ENCODE results near the gene KRTAP11-1. TPM values are rescaled to one million over a fixed set of nuclear protein-coding genes. Genes with fewer than 3 reads are reported as not detected.

The KRTAP11-1 gene, protein sequence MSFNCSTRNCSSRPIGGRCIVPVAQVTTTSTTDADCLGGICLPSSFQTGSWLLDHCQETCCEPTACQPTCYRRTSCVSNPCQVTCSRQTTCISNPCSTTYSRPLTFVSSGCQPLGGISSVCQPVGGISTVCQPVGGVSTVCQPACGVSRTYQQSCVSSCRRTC
- not detected for polyA plus RNA-seq (2013, experiment 1 of 2)
- not detected for polyA plus RNA-seq (2013, experiment 2 of 2)

DNA sequence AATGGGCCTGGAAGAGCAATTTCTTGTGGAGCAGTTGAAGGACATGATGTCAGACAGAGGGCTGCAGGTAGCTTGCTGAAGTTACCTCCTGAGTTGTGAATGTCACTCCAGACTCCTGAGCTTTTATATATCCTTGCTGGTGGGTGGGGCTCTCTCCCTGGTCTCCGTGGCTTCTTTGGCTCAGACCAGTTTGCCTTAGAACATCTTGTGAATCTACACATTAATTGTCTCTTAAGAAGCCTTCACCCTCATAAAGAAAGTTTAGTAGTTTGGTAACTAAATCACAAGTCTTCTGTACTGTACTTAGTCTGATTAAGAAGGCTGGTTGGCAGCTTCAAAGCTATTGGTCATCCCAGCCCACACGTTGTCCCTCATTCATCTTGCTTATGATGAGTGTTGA, at the start of gene KRTAP11-1:
TSS of gene KRTAP11-1 (minus strand) at position 101 of the 400 bp plus-strand sequence. CDS start at position 45, 56 bp downstream.
- no peak within 1 kb of the TSS for H3K27ac ChIP-seq (ENCODE audit: low read depth, low read length)
- H3K4me1 ChIP-seq (ENCODE audit: insufficient read depth, low read length): no peaks in the 10 kb centered on the region
- WGBS: 91% methylated on average over 2 of the region's 2 CpGs
- no peaks in the 10 kb centered on the region for H3K27me3 ChIP-seq (ENCODE audit: insufficient read depth, low read length)
- H3K36me3 ChIP-seq (ENCODE audit: insufficient read depth, low read length): no peaks in the 10 kb centered on the region
- no peak within 1 kb of the TSS for H3K9ac ChIP-seq (ENCODE audit: low read depth, low read length)
- H3K4me3 ChIP-seq (ENCODE audit: low read length): no peak within 1 kb of the TSS
- H3K9me3 ChIP-seq (ENCODE audit: insufficient read depth, low read depth, low read length): no peaks in the 10 kb centered on the region

DNA sequence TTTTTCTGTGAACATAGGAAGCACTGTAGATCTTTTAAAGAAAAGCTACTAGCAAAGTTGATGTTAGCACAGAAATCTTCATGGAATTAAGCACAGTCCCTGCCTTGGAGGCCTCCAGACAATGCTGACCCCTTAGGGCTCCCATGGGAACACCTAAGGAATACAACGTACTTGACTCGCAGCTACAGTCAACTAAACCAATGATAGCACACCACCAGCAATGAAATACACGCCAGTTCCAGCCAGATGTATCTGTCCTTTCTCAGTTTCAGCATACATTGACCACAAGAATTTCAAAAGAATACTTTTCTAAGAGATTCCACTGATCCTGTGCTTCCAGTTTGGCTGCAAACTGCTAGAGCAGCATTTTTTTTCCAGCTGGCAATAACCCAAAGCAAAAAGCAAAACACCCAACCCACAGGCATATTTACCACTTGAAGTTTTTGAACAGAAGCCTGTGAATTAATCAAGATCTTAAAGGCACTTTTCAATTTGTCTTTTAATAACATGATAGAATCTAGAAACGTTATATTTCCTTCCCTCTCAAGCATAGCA, 42.8 kb upstream of the KRTAP11-1 start:
- Histone ChIP-seq H3K9me3 (ENCODE audit: insufficient read depth, low read depth, low read length) (0 out of 2 replicates have a peak, but pooled peaks cover 2% of the 10 kb centered on the region), H3K27ac (ENCODE audit: low read depth, low read length) (no peak overlapping the region), H3K9ac (ENCODE audit: low read depth, low read length) (no peak overlapping the region), H3K36me3 (ENCODE audit: insufficient read depth, low read length) (no peaks in the 10 kb centered on the region), H3K4me1 (ENCODE audit: insufficient read depth, low read length) (no peaks in the 10 kb centered on the region), H3K4me3 (ENCODE audit: low read length) (no peak overlapping the region), H3K27me3 (ENCODE audit: insufficient read depth, low read length) (no peaks in the 10 kb centered on the region)
- 90% methylated on average over 3 of the region's 4 CpGs for WGBS

DNA sequence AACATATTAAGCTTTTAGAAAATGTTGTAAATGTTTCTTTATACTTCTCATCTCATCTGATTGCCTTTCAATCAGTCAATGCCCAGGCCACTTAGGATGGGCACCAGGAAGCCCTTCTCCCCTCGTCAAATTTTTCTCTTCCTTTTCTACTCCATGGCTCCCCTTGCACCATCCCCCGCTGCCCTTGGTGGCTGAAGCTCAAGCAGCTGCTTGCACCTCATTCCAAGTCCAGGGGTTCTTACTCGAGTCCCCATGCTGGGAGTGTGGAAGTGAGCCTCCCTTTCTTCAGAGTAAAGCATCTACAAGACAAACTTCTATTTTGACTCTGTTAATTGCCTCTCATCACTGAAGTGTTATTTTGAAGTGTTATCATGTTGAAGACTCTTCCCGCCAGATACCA, 39.7 kb upstream of the KRTAP11-1 start:
- WGBS: 77% methylated on average over 4 of the region's 4 CpGs
- H3K27ac ChIP-seq (ENCODE audit: low read depth, low read length): no peak overlapping the region
- no peaks in the 10 kb centered on the region for H3K4me1 ChIP-seq (ENCODE audit: insufficient read depth, low read length)
- H3K27me3 ChIP-seq (ENCODE audit: insufficient read depth, low read length): no peaks in the 10 kb centered on the region
- H3K4me3 ChIP-seq (ENCODE audit: low read length): no peak overlapping the region
- no peaks in the 10 kb centered on the region for H3K36me3 ChIP-seq (ENCODE audit: insufficient read depth, low read length)
- H3K9ac ChIP-seq (ENCODE audit: low read depth, low read length): no peak overlapping the region
- H3K9me3 ChIP-seq (ENCODE audit: insufficient read depth, low read depth, low read length): no peaks in the 10 kb centered on the region

DNA sequence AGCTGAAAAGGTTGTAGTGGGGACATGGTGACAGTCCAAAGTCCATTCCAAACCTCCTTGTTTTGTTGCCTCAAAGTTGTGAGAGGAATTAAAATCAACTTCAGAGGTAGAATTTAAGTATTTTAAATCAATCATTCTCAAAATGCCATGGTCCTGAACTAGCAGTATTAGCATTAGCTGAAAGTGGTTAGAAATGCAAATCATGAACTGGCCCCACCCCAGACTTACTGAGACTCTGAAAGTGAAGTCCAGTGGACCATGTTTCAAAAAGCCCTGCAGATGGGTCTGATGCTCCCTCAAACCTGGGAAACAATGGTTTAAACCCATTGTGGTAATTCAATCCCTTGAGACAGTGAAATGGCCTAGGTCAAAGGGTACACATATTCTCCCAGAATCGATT, 36.2 kb upstream of the KRTAP11-1 start:
- no peak overlapping the region for H3K4me3 ChIP-seq (ENCODE audit: low read length)
- no peak overlapping the region for H3K9ac ChIP-seq (ENCODE audit: low read depth, low read length)
- no peaks in the 10 kb centered on the region for H3K27me3 ChIP-seq (ENCODE audit: insufficient read depth, low read length)
- no peaks in the 10 kb centered on the region for H3K9me3 ChIP-seq (ENCODE audit: insufficient read depth, low read depth, low read length)
- WGBS: 100% methylated on average over 1 of the region's 1 CpG
- no peaks in the 10 kb centered on the region for H3K36me3 ChIP-seq (ENCODE audit: insufficient read depth, low read length)
- peaks cover 4% of the 10 kb centered on the region for H3K4me1 ChIP-seq (ENCODE audit: insufficient read depth, low read length)
- H3K27ac ChIP-seq (ENCODE audit: low read depth, low read length): no peak overlapping the region

DNA sequence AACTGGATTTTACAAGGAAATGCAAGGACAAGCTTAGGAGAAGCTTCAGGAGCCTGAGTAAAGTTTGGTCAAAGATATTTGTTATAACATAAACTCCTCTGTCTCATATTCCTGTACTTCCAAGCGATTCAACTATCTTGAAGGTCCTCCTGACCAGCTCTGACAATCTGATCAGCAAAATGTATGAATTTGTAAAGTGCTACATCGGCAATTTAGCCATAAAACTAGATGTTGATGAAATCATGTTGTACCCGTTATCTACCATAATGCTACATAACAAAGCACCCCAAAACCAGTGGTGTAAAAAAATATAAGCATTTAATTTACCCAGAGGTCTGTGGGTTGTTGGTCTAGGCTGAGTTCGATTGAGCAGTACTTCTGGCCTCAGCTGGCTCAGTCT, 19.5 kb upstream of the KRTAP11-1 start:
- WGBS: 48% methylated on average over 2 of the region's 4 CpGs
- H3K4me3 ChIP-seq (ENCODE audit: low read length): no peak overlapping the region
- H3K4me1 ChIP-seq (ENCODE audit: insufficient read depth, low read length): peaks cover 12% of the 10 kb centered on the region; the same call in 1 of the 2 replicates
- H3K9me3 ChIP-seq (ENCODE audit: insufficient read depth, low read depth, low read length): no peaks in the 10 kb centered on the region
- no peaks in the 10 kb centered on the region for H3K36me3 ChIP-seq (ENCODE audit: insufficient read depth, low read length)
- H3K9ac ChIP-seq (ENCODE audit: low read depth, low read length): no peak overlapping the region
- no peaks in the 10 kb centered on the region for H3K27me3 ChIP-seq (ENCODE audit: insufficient read depth, low read length)
- H3K27ac ChIP-seq (ENCODE audit: low read depth, low read length): no peak overlapping the region

DNA sequence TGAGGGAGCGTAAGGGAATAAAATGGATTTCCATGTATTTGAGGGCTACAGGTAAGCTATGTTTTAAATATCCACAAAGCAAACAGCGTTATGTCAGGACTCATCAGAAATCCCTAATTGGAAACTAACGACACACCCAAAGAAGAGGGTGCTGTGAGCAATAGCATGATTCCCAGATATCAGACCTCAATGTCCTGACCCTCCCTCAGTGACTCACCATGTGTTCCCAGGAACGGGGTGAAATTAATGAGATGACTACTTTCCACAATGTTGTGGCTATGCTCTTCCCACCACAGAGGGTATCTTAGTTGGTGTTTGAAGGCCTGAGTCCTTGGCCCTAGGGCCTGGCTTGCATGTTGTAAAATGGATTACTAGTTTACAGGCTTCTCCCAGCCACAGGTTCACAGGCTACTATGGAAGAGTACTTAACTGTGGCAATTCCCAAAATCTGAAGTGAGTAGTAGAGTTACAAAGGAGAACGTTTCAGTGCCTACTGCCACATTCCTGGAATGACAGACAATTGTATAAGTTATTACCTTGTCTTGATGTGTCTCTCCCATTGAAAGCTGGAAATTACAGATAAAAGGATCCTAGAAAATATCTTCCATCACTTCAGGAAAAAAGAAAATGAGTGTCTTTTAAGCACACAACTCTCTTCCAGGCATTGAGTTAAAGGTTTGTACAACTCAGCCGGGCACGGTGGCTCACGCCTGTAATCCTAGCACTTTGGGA, 1.7 kb upstream of the KRTAP11-1 start:
- no peaks in the 10 kb centered on the region for H3K9me3 ChIP-seq (ENCODE audit: insufficient read depth, low read depth, low read length)

DNA sequence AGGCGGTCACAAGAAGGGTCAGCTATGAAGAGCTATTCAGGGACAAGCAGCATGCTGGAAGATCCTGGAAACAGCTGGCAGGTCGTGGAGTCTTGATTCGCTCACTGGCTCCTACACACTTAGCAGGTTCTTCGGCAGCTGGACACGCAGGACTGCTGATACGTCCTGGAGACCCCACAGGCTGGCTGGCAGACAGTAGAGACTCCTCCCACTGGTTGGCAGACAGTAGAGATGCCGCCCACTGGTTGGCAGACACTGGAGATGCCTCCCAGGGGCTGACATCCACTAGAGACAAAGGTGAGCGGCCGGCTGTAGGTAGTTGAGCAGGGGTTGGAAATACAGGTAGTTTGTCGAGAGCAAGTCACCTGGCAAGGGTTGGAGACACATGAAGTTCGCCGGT, 466 bp downstream of the KRTAP11-1 start:
- Histone ChIP-seq H3K4me1 (ENCODE audit: insufficient read depth, low read length) (no peaks in the 10 kb centered on the region), H3K9ac (ENCODE audit: low read depth, low read length) (no peak overlapping the region), H3K9me3 (ENCODE audit: insufficient read depth, low read depth, low read length) (no peaks in the 10 kb centered on the region), H3K27me3 (ENCODE audit: insufficient read depth, low read length) (no peaks in the 10 kb centered on the region), H3K36me3 (ENCODE audit: insufficient read depth, low read length) (no peaks in the 10 kb centered on the region), H3K27ac (ENCODE audit: low read depth, low read length) (no peak overlapping the region), H3K4me3 (ENCODE audit: low read length) (no peak overlapping the region)
- 93% methylated on average over 12 of the region's 12 CpGs for WGBS

More for the DNA sequence above, 1.7 kb upstream of the KRTAP11-1 start:
- Histone ChIP-seq H3K27ac (ENCODE audit: low read depth, low read length) (no peak overlapping the region), H3K4me3 (ENCODE audit: low read length) (no peak overlapping the region), H3K36me3 (ENCODE audit: insufficient read depth, low read length) (no peaks in the 10 kb centered on the region), H3K27me3 (ENCODE audit: insufficient read depth, low read length) (no peaks in the 10 kb centered on the region), H3K4me1 (ENCODE audit: insufficient read depth, low read length) (no peaks in the 10 kb centered on the region), H3K9ac (ENCODE audit: low read depth, low read length) (no peak overlapping the region)
- 95% methylated on average over 8 of the region's 8 CpGs for WGBS

DNA sequence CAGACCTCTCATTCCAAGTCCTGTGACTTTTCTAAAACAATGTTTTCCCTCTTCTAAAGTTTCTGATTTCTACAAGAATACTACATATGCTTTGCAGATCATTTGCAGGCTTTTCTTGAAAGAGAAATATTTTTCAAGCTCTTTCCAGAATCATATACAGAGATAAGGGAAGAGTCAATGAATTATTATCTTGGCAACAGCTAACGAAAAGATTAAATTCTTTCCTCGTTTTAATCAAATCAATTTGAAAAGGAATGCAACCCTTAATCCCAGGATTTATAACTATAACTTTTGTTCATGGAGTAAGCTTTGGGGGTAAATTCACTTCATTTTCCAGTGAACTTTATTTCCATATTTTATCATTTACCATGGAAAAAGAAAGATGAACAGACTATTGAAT, 6.9 kb downstream of the KRTAP11-1 start:
- WGBS: no CpG with 5 or more reads among the region's 2 CpGs
- H3K4me1 ChIP-seq (ENCODE audit: insufficient read depth, low read length): no peaks in the 10 kb centered on the region
- H3K27ac ChIP-seq (ENCODE audit: low read depth, low read length): no peak overlapping the region
- no peak overlapping the region for H3K9ac ChIP-seq (ENCODE audit: low read depth, low read length)
- no peaks in the 10 kb centered on the region for H3K36me3 ChIP-seq (ENCODE audit: insufficient read depth, low read length)
- no peak overlapping the region for H3K4me3 ChIP-seq (ENCODE audit: low read length)
- no peaks in the 10 kb centered on the region for H3K9me3 ChIP-seq (ENCODE audit: insufficient read depth, low read depth, low read length)
- no peaks in the 10 kb centered on the region for H3K27me3 ChIP-seq (ENCODE audit: insufficient read depth, low read length)

DNA sequence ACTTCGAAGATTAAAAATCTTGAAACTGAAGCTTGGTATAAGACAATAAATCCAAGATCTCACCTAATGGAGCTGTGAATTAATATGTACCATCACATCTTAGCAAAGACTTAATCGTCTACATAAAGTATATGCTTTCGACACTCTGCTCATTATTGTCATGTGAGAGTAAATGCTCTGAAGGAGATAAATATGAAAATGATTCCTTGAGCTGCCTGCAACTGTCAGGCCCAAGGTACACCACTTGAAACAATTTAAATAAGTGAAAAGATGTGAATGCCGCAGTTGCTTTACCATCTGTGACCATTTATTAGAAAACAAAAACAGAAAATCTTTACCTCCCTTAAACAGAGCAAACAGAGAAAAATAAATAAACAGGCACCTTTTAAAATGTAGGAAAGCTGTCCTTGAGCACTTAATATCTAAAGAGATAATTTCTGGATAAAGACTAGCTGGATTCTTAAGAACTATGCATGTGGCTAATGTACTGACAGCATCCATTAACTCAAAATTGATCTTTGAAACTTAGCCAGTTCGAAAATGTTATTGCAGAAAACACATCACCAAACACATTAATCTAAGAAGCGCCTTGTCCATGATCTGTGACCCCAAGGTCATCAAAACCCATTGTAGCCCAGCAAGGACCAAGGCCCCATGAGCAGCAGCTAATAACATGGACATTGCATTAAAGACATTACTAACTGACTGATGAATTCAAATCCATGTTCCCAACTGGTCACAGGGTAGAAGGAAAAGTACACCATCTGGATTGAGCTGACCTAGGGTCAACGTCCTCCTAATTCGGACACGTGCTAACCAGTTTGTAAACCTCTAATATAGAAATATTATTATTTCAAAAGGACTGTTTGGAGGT, 33.5 kb downstream of the KRTAP11-1 start:
- no peak overlapping the region for H3K4me3 ChIP-seq (ENCODE audit: low read length)
- WGBS: 96% methylated on average over 5 of the region's 9 CpGs
- H3K27ac ChIP-seq (ENCODE audit: low read depth, low read length): no peak overlapping the region
- no peaks in the 10 kb centered on the region for H3K4me1 ChIP-seq (ENCODE audit: insufficient read depth, low read length)
- no peak overlapping the region for H3K9ac ChIP-seq (ENCODE audit: low read depth, low read length)
- H3K36me3 ChIP-seq (ENCODE audit: insufficient read depth, low read length): no peaks in the 10 kb centered on the region
- no peaks in the 10 kb centered on the region for H3K27me3 ChIP-seq (ENCODE audit: insufficient read depth, low read length)
- no peaks in the 10 kb centered on the region for H3K9me3 ChIP-seq (ENCODE audit: insufficient read depth, low read depth, low read length)

DNA sequence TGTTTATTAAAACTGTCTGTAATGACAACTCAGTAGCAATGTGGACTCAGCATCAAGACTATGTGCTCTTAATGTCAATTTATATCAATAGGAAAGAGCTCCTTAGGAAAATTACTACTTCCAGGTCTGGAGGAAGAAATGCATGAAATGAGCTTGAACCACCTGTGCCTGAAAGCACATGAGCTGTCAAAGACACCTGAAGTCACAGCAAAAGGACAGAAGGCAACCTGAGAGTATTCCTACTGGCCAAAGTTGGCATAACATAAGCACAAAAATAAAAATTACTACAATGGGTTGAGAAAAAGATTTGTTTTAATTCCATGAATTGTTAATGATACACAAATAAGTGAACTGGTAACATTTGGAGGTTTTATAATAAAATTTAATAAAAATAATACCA, 38.4 kb downstream of the KRTAP11-1 start:
- no peak overlapping the region for H3K27ac ChIP-seq (ENCODE audit: low read depth, low read length)
- H3K9ac ChIP-seq (ENCODE audit: low read depth, low read length): no peak overlapping the region
- no peak overlapping the region for H3K4me3 ChIP-seq (ENCODE audit: low read length)
- no peaks in the 10 kb centered on the region for H3K4me1 ChIP-seq (ENCODE audit: insufficient read depth, low read length)
- no peaks in the 10 kb centered on the region for H3K36me3 ChIP-seq (ENCODE audit: insufficient read depth, low read length)
- no peaks in the 10 kb centered on the region for H3K9me3 ChIP-seq (ENCODE audit: insufficient read depth, low read depth, low read length)
- H3K27me3 ChIP-seq (ENCODE audit: insufficient read depth, low read length): no peaks in the 10 kb centered on the region

DNA sequence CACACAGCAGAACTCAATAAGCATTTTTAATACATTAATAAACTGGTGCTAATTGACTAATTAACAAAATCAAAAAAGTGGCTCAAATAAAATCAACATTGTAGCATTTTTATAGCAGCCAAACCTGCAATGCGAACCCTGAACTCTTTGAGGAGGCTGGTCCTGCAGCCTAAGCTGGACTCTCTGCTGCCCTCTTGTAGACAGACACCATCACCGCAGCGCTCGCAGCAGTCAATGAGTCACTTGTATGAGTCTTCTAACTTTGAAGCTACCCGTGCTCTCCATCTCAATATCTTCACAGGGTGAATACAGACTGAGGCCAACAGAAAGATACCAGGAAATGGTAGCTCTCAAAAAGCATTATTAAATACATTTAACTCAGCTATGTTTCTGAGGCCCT, 42.1 kb downstream of the KRTAP11-1 start:
- H3K4me1 ChIP-seq (ENCODE audit: insufficient read depth, low read length): no peaks in the 10 kb centered on the region
- no peak overlapping the region for H3K27ac ChIP-seq (ENCODE audit: low read depth, low read length)
- no peaks in the 10 kb centered on the region for H3K36me3 ChIP-seq (ENCODE audit: insufficient read depth, low read length)
- no peaks in the 10 kb centered on the region for H3K27me3 ChIP-seq (ENCODE audit: insufficient read depth, low read length)
- H3K4me3 ChIP-seq (ENCODE audit: low read length): no peak overlapping the region
- H3K9me3 ChIP-seq (ENCODE audit: insufficient read depth, low read depth, low read length): no peaks in the 10 kb centered on the region
- 22% methylated on average over 5 of the region's 5 CpGs for WGBS
- no peak overlapping the region for H3K9ac ChIP-seq (ENCODE audit: low read depth, low read length)
